ENCODE results near the gene FAM219A.

GRCh38 chr9:34503406-34503805 is 45.0 kb upstream of the FAM219A start:
- no peak for TF ChIP-seq CTCF (IDR thresholded peaks at IDR 0.05)
- no peak for TF ChIP-seq ZNF512 (CRISPR knock-in tag; IDR thresholded peaks at IDR 0.05; ENCODE audit: borderline replicate concordance)
- TF ChIP-seq CREB1 (CRISPR knock-in tag; IDR thresholded peaks at IDR 0.05) = no peak
